HG02588 (cell line): Measurements from ENCODE around the gene ZFAND3.

ENCODE experiments used
- ATAC-seq: cut with Tn5 transposase; IDR thresholded peaks from one replicate; pipeline ENCODE4 v1.9.1; 2021; ENCODE audit warnings: mild to moderate bottlenecking, moderate library complexity; ENCODE audit not compliant: unreplicated experiment

ZFAND3 gene

DNA sequence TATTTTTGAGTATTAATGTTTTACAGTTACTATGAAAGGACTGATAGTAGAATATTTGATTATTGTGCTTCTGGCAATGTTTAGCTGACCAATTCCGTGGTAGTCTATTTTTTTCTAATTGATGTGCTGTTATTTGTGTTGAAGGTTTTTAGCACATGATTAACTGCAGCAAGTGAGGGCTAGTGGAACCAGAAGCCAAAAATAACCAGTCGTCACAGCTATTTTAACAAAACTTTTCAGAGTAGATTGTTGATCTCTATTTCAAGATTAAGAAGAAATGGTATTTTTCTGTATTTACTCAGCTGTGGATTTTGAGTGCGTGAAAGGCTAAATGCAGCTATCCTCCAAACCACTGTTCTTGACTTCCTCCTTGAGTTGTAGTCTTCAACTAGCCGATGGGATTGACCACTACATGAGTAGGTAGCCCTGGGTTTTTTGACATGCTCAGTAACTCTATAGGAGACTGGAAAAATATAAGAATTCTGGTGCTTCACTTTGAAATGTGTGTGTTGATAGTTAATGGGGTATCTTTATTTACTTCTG lies 258.0 kb downstream of the ZFAND3 start:
- no peak for ATAC-seq

DNA sequence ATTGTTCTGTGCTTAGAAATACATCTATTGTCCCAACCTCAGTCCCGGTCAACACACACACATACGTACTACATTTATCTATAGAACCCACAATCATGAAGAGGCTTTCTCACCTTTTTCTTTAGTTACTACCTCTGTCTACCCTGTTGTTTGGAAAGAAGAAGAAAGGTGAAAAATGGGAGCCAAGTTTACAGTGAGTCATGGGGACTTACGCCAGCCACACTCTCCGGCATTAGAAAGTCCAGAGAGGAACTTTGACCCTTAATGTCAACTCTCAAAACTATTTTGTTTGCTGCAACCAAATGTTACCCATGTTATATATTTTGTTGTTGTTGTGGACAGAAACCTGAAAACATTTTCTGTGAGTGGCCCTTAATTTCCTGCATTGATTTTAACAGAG lies 259.1 kb downstream of the ZFAND3 start:
- ATAC-seq: no peak

DNA sequence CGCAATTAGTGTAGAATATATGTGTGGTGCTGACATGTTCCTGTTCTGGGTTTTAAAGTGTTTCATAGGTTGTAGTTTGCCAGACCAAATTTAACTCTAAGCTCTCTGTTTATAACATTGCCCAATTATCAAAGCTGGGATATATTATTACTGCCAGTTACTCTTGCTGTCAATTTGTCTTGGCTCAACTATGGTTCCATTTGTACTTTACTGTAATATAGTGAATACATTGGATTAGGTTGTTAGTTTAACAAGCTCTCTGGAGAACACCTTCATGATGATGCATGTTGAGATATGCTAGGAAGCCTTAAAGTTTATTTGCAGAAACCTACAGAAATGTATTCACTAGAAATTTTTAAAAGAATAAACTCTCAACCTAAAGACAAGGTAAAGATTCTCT lies 259.6 kb downstream of the ZFAND3 start:
- no peak for ATAC-seq

DNA sequence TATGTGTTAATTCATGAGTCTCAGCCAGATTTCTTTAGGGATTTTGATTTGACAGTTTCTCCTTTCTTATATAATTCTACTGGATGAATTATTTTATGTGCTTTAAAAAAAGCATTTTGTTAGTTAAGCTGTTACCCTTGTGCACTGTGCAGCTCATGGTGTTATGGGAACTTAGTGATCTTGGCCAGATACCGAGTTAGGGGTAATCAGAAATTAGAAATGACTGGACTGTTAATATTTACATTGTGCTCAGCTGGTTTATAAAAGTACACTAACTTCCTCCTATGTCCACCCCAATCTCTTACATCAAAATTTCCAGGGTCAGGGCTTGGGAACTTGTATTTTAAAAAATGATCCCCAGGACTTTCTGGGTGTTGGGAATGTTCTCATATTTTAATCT lies 260.0 kb downstream of the ZFAND3 start:
- no peak for ATAC-seq

DNA sequence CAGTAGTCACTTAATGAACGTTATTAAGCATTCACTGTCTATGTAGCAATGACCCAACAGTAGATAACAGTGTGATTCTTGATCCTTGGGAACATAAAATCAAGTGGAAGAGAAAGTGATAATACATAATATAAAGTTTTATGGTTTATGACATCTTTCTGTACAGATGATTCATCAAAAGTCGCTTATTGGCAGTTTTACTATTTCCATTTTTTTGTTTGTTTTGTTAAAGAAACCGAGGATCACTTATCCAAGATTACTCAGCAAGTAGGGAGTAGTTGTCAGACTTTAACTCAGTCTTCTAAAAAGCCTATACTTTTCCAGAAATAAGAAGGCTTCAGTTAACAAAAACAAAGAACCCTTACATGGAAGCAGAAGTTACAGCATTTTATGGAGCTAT lies 260.8 kb downstream of the ZFAND3 start:
- no peak for ATAC-seq

DNA sequence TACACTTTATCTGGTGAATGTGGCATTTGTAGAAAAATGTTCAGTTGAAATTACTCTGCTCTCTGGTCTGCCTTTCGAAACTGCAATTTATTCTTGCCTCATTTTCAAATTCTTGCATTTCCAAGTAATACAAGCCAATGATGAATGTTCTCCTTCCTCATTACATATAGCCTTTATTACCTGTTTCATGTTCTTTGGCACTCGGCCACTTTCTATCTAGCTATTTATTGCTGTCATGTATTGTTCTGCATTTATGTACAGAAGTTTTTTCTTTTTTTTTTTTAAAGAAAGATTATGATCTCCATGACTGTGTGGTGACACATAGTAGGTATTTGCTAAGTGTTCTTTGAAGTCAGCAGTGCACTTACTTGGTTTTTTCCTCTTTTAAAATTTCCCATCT lies 261.4 kb downstream of the ZFAND3 start:
- no peak for ATAC-seq

DNA sequence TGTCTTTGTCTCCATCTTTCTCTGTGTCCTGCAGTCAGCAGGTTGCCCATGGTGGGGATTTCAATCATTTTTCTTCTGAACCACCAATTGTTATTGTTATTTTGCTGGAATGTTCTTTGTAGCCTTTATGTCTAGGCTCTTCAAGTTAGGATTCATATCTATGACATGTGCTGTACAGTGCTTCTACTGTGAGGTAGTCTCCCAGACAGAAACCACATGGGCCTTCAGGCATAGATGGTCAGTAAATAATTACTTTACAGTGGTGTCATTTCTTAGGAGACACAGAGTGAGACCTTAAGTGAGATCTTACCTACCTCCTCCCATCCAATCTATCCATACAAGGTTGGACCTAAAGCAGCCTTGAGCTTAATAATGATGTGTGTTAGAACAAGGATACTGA lies 265.5 kb downstream of the ZFAND3 start:
- ATAC-seq: no peak

DNA sequence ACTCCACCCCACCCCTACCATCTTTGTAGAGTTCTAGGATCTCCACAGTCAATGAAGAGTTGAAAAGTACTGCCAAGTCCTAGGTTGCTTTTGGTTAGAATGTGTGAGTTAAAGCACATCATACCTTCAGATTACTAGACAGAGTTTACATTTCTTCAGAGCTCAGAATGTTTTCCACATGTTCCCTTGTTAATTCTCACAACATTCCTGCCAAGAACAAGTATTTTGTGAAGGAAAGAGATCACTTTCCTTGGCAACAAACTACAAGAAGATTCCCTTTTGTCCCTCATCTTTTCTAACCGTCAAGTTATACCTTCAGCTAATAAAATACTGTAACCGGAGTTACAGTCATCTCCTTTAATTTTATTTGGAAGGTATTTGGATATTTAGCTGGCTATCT lies 266.8 kb downstream of the ZFAND3 start:
- ATAC-seq: no peak

DNA sequence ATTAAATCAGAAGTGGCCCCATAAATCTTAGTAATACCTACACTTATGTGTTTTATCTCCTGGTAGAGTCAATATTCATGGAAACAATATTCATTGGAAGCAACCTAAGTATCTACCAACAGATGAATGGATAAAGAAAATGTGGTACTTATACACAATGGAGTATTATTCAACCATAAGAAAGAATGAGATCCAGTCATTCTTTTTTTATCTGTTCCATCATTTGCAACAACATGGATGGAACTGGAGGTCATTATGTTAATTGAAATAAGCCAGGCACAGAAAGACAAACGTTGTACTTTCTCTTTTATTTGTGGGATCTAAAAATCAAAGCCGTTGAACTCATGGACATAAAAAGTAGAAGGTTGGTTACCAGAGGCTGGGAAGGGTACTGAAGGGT lies 268.5 kb downstream of the ZFAND3 start:
- ATAC-seq: no peak

DNA sequence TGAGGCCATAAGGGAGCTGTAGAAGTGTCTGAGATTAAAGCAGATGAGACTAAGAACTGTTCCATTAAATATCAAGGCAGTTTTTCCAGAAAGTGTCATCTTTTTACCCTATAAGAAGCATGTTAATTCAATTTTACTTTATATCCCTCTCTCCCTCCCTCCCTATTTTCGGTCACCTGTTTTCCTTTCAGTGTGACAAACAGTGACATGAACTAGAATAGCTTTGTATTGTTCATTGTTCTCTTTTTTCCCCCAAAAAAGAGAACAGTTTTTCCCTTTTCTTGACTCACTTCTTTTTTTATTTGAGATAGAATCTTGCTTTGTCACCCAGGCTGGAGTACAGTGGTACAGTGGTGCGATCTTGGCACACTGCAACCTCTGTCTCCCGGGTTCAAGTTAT lies 269.3 kb downstream of the ZFAND3 start:
- no peak for ATAC-seq

DNA sequence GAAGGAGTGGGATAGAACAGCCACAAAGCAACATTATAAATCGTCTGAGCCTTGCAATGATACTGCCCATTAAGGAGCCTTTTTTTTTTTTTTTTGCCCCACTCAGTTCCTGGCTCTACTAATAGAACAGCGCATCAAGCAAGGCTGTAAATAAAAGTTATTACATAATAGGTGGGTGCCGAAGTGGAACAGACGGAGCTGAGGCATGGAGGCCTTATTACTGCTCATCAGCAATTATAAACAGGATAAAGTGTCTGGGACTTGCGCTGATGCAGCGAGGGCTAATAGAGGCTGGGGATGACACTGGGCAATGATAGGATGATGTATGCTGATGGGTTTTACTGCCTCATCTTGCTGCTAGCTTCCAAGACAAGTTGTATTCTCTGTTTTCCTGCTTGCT lies 272.1 kb downstream of the ZFAND3 start:
- no peak for ATAC-seq

DNA sequence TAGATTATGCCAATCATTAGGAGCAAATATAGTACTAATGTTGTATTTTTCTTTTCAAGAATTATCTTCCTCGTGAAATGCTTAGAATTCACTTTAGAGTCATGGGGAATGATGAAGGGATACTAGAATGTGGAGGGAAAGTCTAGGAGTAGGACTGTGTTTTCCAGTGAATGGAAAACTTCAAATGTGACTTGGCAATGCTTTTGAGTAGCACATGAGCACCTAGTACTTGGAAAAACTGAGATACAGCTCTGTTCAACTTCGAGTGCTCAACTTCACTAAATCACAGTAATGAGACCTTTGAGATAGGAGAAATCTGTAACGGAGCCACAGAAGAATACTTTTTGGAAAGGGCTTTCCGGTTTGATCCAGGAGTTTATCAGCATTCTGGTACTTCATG lies 272.9 kb downstream of the ZFAND3 start:
- ATAC-seq: no peak

DNA sequence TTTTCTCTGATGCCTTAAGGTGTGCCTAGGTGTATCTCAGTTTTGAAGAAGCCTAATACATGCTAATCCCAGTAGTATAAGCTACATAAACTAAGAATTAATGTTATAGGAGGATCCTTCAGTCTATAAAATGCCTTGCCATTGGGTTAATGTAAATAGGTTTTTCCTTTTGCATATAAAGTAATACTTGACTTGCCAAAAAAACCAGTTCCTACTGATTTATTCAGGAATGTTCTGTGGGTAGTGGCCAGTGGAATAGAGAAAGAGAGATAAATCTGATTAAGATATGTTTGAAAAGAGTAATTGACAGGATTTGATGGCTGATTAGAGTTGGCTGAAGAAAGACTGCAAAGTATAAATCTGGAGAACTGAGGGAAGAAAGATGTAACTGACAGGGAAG lies 273.4 kb downstream of the ZFAND3 start:
- no peak for ATAC-seq

DNA sequence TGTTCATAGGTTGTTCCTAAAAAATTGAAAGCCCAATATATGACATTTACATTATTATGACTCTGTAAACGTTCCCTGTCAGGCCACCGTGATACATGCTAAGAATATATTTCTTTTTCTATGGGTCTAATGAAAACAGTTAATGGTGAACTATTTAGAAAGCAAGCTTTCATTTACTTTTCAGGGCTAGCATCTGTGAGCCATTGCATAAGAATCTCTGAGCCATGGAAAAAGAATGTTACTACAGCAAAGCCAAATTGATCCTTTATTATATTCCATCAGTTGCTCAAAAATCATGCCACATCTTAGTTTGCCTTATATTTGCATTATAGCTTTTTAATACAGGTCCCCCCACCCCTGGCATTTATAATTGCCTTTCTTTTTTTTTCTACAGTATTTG lies 275.5 kb downstream of the ZFAND3 start:
- ATAC-seq: no peak

DNA sequence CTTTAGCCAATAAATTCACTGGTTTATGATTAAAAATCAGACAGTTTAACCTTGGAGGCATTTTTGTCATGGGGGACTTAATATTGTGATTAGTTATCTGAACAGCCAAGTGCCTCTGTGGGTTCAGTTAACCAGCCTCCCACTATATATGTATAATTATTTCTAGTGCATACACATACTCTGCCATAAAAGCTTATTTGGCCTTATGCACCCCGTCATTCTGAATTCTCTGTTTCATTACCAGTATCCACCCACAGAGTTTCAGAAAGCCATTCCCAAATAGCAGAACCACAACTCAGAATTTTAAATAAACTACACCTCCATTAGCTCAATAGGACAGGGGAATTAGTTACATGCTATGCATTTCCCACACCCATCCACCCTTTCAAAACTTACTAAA lies 279.7 kb downstream of the ZFAND3 start:
- ATAC-seq: no peak

DNA sequence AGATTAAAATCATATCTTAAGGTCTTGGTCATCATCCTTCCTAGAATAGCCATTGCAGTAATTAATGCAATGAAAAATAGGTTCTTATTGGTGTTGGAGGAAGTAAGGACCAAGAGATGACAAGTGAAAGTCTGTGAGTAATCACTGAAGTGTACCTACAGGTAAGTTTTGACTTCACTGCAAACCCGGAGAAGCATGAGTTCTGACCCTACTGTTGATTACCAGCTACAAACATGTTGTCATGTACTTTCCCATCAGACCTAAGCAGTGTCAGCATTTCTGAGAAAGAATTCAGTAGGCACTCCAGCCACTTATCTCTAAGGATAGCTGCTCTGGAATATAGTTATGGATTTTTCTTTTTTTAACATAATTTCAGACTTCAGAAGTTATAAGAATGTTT lies 280.9 kb downstream of the ZFAND3 start:
- no peak for ATAC-seq

DNA sequence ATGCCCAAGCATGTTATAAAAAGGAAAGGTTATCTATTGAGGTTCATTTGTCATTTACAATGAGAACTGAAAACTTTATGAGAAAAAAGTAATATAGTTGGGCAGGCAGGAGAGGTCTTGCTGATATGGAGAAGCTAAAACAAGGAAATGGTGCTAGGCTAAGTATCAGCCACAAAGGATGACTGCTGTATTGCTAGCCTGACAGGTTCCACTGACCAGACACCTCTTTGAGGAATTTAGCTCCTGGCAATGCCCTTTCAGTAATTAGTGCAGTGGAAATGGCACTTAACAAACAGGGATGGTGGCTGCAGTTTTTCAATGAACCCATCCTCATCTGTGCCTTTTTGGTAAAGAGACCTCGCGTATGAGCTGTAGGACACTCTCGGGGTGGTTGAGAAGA lies 284.4 kb downstream of the ZFAND3 start:
- ATAC-seq: no peak

DNA sequence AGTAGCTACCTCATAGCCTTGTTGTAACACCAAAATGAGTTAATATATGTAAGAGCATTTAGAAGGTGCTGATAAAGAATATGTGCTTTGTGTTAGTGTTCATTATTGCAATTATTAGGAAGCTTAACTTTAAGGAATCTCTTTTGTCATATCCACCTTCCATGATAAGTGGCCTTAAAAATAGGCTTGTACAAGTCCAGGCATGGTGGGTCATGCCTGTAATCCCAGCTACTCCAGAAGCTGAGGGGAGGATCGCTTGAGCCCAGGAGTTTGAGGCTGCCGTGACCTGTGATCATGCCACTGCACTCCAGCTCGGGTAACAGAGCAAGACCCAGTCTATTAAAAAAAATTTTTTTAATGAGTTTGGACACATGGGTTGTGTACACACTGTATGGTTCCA lies 285.5 kb downstream of the ZFAND3 start:
- no peak for ATAC-seq

DNA sequence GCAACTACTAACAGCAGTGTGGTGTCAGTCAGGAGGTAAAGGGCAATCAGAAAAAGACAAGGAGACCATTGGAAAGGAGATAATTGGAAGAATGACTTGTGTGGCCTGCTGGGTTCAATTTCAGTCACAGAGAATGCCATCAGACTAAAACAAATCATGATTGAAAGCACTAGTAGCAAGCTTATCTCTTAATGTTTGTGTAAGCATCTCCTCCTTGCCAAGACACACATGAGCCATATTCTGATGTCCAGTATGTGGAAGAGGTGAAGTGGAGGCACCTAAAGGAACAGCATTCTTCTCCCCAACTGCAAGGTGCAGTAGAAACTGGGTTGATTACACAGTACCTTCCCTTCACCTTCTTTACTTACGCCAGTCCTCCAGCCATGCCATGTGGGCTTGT lies 287.5 kb downstream of the ZFAND3 start:
- no peak for ATAC-seq

DNA sequence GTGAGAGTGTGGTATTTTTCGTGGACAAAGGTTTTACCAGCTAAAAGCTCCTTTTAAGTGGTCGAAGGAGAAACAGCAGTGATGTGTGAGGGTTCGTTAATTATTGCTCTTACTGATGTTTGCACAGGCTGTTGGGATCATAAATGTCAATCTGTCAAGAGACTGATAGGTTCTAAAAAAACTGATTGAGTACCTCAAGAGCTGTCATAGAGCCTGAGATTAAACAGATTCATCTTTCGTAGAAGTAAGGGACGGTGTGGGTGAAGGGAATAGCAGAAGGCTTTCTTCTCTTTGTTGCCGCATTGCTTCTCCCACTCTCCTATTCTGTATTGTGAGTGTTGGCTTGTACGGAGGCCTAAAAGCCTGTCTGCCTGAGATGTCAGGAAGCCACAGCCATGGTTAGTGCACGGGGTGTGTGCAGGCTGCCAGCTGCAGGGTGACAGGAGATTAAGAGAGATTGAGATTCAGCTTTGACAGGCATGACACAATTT lies 291.0 kb downstream of the ZFAND3 start:
- no peak for ATAC-seq

DNA sequence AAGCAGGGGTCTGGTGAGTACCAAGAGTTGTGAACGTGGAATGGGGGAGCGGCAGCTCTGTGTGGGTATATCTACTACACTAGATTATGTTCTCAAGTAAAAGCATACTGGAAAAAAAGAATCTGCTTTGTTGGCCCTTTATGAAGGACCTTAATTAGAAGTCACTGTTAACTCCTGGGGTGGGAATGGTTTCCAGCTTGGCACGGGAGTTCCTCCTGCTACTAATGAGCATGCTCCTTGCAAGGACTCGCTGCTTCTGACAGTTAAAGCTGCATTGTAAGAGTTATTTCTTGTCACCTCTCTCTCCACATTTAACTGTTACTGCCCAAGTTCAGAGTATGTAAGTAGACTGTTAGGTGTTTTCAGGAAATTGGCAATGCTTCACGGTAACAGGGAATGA lies 292.7 kb downstream of the ZFAND3 start:
- ATAC-seq: no peak

DNA sequence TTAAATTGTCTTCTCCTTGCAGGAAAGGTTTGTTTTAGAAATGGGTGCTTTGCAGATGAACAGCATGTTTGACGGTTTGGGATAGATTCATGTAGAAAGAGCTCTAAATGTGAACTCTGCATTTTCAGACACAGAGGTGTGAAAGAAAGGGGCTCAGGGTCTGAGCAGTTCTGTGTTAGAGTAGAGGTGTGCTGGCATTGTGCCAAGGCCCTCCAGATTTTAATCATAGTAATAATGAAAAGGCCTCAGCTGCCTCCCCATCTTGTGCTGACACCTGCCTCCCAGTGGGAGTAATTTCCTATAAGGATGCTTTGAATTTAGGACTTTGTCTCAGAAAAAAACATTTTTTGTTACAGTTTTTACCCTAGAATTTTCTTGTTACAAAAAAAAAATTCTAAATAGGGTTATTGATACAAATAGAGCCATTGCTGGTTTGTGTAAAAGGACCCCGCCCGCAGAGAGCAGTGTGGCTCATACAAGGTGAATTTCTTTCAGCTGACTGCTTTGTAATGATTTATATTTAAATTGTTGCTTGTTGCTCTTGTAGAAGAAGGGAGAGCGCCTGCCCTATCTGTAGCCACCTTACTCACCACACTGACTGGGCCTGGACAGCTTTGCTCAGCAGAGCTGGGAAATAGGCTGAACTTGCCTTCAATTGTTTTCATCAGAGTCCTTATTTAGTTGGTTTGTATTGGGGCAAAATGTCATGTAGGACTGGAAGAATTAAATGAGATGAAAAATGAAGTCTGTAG lies 294.5 kb downstream of the ZFAND3 start:
- ATAC-seq: no peak
